Dermis blood vessel endothelial cell (primary cell): ENCODE measurements around the gene PMVK. TPM values are rescaled to one million over a fixed set of nuclear protein-coding genes. Genes with fewer than 3 reads are reported as not detected.
"Not testable (repeated sequence)": the region's sequence is repeated elsewhere in the genome, so short reads cannot be mapped to it uniquely, and the experiment has no call there.

Source experiments
- DNase-seq: peaks from one replicate; pipeline ENCODE4 v3.0.0; 2010
- total RNA-seq: library from RNA; depleted of rRNA; stranded (reverse); fragments of >200 nt; gene quantifications from 2 replicates; pipeline ENCODE4 v1.2.3, GENCODE V29; 2014

PMVK gene
- total RNA-seq, 1 donor from 2014 or later: 6.5 TPM

GRCh38 chr1:154912755-154913154 is 23.8 kb downstream of the PMVK start:
- no peak for DNase-seq

GRCh38 chr1:154911691-154912550 is 24.6 kb downstream of the PMVK start:
- no peak for DNase-seq

GRCh38 chr1:154910851-154911250 is 25.7 kb downstream of the PMVK start:
- DNase-seq: no peak

GRCh38 chr1:154908937-154909336 is 27.6 kb downstream of the PMVK start:
- no peak for DNase-seq

GRCh38 chr1:154908129-154908528 is 28.4 kb downstream of the PMVK start:
- DNase-seq: not testable (repeated sequence)

GRCh38 chr1:154906621-154907081 is 29.9 kb downstream of the PMVK start:
- DNase-seq: peak; percentile 43

GRCh38 chr1:154902938-154903566 is 33.5 kb downstream of the PMVK start:
- no peak for DNase-seq

- no peak for DNase-seq
These were observed 34.9 kb downstream of the PMVK start for GRCh38 chr1:154901591-154901990.

- no peak for DNase-seq
These were observed 37.5 kb downstream of the PMVK start for GRCh38 chr1:154899041-154899440.

GRCh38 chr1:154896771-154897286 is 39.7 kb downstream of the PMVK start:
- DNase-seq: peak; percentile 61

- DNase-seq: no peak
These were observed 40.7 kb downstream of the PMVK start for GRCh38 chr1:154895798-154896197.

- no peak for DNase-seq
These were observed 45.1 kb downstream of the PMVK start for GRCh38 chr1:154891452-154891851.

GRCh38 chr1:154888757-154889156 is 47.8 kb downstream of the PMVK start:
- no peak for DNase-seq

- no peak for DNase-seq
These were observed 50.1 kb downstream of the PMVK start for GRCh38 chr1:154886281-154887015.

GRCh38 chr1:154884869-154885701 is 51.4 kb downstream of the PMVK start:
- DNase-seq: peak; percentile 81

GRCh38 chr1:154883919-154884868 is 52.3 kb downstream of the PMVK start:
- DNase-seq: peak; percentile 28

- no peak for DNase-seq
These were observed 54.5 kb downstream of the PMVK start for GRCh38 chr1:154881820-154882535.

- no peak for DNase-seq
These were observed 55.8 kb downstream of the PMVK start for GRCh38 chr1:154880671-154881070.

GRCh38 chr1:154879038-154879421 is 57.5 kb downstream of the PMVK start:
- no peak for DNase-seq

GRCh38 chr1:154878371-154879037 is 58.0 kb downstream of the PMVK start:
- peak; percentile 89 for DNase-seq
